GM12875 (cell line): ENCODE data around the gene EMP2.

Source experiments
- H3K4me3 ChIP-seq: one replicate; pipeline ENCODE4 v1.5.1; 2011; ENCODE audit warnings: low read depth, low read length, control low read depth
- TF ChIP-seq, protein P1 (sequence below): IDR thresholded peaks from 2 replicates; pipeline ENCODE4 v1.5.1; 2011; ENCODE audit warnings: low read depth, mild to moderate bottlenecking, control low read depth, inconsistent platforms, low read length, moderate library complexity, borderline replicate concordance; ENCODE audit not compliant: insufficient read depth

EMP2 gene

DNA sequence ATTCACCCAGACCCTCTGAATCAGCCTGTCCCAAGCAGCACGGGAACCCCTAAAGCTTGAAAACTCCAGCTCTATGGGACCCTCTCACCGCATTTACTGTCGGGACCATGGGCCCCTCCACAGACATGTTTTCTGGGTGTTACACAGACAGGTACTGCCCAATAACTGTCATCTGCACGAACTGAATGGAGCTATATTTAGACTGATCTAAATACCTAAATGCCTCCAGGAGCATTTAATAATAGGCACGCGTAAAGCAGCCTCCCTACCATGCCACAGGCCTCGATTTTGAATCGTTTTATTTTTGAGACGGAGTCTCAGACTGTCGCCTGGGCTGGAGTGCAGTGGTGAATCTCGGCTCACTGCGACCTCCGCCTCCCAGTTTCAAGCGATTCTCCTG, 49.7 kb downstream of the EMP2 start:
- H3K4me3 ChIP-seq: no peak overlapping the region
- TF ChIP-seq, protein P1, sequence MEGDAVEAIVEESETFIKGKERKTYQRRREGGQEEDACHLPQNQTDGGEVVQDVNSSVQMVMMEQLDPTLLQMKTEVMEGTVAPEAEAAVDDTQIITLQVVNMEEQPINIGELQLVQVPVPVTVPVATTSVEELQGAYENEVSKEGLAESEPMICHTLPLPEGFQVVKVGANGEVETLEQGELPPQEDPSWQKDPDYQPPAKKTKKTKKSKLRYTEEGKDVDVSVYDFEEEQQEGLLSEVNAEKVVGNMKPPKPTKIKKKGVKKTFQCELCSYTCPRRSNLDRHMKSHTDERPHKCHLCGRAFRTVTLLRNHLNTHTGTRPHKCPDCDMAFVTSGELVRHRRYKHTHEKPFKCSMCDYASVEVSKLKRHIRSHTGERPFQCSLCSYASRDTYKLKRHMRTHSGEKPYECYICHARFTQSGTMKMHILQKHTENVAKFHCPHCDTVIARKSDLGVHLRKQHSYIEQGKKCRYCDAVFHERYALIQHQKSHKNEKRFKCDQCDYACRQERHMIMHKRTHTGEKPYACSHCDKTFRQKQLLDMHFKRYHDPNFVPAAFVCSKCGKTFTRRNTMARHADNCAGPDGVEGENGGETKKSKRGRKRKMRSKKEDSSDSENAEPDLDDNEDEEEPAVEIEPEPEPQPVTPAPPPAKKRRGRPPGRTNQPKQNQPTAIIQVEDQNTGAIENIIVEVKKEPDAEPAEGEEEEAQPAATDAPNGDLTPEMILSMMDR: no peak

DNA sequence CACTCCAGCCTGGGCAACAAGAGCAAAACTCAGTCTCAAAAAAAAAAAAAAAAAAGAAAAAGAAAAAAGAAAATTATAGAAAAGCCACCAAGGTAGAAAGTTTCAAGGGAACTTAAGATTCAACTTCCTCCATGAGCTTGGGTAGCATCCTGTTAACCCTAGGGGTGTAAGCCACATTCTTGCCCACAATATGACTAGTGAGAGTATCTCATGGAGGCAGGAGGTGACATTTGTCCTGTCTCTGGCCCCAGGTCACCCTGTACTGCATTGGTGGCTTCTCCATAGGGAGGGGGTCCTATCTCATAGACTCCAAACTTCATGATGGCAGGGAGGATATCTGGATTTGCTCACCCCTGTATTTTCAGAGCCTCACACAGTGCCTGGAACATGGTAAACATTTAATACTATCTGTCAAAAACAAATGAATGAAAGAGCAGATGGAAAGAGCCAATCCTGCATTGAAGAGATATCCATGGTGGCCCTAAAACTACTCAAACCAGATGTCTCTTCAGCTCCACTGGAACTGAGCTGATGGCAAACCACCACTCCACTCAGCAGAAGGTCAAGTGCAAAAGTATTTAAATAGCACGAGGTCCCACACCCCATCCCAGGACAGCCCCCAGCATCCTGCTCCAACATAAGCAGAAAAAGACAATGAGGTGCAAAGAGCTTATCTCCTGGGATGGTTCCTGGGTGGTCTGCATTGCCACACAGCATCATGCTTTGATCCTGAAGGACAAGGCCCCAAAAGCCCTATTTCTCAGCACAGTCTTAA, 50.3 kb downstream of the EMP2 start:
- TF ChIP-seq, protein P1: no peak
- H3K4me3 ChIP-seq: no peak overlapping the region

DNA sequence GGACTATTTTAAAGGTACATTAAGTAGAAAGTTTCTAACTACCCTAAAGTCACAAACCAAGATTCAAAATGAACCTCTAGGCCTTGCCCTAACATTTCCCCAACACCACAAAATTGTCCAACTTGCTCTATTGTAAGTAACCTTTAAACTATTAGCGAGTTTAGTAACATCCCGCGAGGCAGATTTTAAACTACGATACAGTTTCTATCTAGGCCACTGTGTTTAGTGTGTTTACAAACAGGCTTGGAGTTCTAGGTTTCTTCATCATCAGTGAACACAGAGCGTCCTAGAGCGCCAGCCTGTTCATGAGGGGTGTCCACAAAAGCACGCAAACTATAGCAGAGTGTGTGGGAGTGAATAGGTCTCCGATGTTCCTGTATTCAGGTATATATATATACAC, 51.8 kb downstream of the EMP2 start:
- H3K4me3 ChIP-seq: no peak overlapping the region
- TF ChIP-seq, protein P1: no peak

DNA sequence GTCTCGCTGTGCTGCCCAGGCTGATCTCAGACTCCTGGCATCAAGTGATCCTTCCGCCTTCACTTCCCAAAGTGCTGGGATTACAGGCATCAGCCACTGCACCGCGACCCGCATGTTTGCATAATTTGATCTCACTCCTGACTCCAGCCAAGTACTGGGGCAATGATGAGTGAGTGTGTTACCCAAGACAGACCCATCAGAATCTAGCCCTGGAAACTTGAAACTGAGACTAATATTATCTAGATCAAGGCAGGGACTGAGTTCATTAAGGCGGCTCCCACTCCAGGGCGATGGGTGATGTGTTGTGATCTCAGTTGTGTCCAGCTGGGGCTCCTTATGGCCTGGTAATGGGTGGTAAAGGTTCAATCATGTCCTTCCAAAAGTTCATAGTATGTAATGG, 53.4 kb downstream of the EMP2 start:
- TF ChIP-seq, protein P1: no peak

DNA sequence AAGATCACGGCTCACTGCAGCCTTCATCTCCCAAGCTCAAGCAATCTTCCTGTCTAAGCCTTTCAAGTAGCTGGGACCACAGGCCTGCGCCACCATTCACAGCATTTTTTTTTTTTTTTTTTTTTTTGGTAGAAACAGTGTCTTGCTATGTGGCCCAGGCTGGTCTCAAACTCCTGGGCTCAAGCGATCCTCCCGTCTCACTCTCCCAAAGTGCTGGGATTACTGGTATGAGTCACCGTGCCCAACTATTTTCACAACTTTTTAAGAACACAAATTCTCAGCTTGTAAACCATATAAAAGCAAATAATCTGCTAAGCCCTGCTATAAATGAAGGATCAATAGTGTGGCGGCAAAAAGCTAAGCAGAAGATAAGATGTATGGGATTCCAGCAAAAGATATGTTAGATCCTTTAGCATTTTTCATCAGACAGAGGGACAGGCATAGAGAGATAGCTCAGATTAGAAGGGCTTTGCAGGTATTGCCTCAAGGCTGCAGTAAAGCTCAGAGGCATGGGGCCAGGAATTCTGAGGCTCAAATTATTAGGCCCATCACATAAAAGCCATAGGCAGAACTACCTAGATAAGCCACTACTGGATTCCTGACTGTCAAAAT, 55.1 kb downstream of the EMP2 start:
- no peak overlapping the region for H3K4me3 ChIP-seq
- TF ChIP-seq, protein P1: no peak

More for the DNA sequence above, 53.4 kb downstream of the EMP2 start:
- H3K4me3 ChIP-seq: no peak overlapping the region

DNA sequence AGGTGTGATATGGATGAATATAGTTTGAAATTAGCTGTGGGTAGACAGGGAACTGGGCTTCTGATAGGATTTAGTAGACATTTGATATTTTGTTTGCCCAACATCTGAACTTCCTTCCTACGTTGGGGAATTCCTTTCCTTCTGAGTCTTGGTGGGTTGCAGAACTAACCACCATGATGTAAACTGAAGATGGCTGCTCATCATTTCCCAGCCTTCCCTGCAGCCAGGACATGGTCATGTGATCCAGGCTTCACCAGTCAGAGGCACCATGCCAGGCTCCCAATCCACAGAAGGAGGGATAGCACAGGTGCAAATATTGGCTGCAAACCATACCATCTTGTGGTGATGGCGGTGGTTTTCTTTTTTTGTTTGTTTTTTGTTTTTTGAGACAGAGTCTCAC, 57.4 kb downstream of the EMP2 start:
- TF ChIP-seq, protein P1: no peak
- no peak overlapping the region for H3K4me3 ChIP-seq
